ENCODE measurements around the gene SH3RF3.

The SH3RF3 gene

DNA sequence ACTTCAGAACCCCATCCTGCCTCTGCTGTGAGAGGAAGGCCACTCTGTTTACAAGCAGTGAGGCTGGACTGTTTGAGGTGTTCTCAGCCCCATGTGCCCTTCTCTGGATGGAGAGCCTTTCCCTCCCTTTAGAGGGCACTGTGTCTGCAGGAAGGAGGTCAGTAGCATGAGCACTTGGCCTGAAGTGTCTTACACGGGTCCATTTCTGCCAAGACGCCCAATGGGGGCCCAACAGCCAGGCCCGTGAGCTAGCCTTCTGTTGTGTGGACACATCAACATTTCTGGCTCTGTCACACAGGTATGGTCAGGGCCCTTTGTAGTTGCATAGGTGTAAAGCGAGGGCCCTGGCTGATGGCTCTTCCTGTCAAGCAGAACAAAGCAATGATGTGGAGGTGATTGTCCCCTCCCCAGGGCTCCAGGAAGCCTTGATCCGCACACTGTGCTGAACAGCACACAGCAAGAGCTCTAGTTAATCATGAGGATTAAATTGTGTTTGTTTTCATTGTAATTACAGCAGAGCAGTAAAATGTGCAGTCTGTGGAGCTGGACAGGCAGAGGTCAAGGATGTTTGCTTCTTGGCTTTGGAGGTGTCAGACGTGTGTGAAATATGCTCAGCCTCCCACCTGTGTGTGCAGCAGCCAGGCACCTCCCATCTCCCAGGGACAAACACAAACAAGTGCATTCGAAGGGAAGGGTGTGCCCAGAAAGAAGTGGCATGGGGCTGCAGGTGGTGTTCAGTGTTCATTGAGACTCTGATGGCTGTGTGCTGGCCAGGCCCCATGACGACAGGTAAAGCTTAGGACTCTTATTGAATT, 132.1 kb downstream of the SH3RF3 start:
- no peaks in the 10 kb centered on the region for H3K9me3 Mint-ChIP-seq
- no peak overlapping the region for H3K4me3 Mint-ChIP-seq
- TF ChIP-seq, protein P1, sequence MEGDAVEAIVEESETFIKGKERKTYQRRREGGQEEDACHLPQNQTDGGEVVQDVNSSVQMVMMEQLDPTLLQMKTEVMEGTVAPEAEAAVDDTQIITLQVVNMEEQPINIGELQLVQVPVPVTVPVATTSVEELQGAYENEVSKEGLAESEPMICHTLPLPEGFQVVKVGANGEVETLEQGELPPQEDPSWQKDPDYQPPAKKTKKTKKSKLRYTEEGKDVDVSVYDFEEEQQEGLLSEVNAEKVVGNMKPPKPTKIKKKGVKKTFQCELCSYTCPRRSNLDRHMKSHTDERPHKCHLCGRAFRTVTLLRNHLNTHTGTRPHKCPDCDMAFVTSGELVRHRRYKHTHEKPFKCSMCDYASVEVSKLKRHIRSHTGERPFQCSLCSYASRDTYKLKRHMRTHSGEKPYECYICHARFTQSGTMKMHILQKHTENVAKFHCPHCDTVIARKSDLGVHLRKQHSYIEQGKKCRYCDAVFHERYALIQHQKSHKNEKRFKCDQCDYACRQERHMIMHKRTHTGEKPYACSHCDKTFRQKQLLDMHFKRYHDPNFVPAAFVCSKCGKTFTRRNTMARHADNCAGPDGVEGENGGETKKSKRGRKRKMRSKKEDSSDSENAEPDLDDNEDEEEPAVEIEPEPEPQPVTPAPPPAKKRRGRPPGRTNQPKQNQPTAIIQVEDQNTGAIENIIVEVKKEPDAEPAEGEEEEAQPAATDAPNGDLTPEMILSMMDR (IDR thresholded peaks at IDR 0.05): peak; percentile 3
- peak; percentile 30 for DNase-seq
- peaks cover 70% of the 10 kb centered on the region for H3K4me1 Mint-ChIP-seq
- no peaks in the 10 kb centered on the region for H3K36me3 Mint-ChIP-seq (ENCODE audit: low read depth)
- no peak overlapping the region for H3K27ac Mint-ChIP-seq
- H3K27me3 Mint-ChIP-seq (ENCODE audit: low read depth, poor library complexity): no peaks in the 10 kb centered on the region

DNA sequence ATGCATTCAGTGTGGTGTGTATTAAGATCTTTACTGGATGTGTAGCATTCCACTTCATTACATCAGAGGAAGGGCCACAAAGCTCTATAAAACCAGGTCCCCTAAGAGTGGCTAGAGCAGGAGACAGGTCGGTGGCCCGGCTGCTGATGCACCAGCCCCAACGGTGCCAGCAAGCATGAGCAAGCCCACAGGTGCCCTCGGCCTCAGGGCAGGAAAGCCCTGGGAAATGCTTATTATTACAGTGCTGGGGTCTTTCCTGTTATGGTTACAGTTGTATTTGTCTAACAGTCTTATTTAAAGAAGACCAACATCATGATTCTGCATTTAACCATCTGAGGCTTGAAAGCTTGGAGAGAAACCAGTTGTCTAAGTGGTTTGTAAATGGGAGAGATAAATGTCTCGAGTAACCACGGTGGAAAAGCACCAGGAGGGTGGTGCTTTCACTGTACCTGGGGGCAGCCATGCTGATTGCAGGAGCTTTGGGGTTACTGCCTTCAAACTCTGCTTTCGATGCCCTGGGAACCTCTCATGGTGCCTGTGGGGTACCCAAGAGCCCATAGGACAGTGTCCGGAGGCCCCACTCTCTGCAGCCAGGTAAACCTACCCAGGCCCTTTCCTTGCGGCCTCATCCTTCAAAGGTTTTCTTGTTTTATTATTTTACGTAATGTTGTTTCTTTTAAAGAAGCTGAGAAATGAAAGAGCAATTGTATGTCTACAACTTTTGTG, 133.1 kb downstream of the SH3RF3 start:
- Mint-ChIP-seq H3K27me3 (ENCODE audit: low read depth, poor library complexity) (peaks cover under 1% of the 10 kb centered on the region), H3K4me3 (no peak overlapping the region), H3K9me3 (no peaks in the 10 kb centered on the region), H3K36me3 (ENCODE audit: low read depth) (no peaks in the 10 kb centered on the region), H3K4me1 (peaks cover 70% of the 10 kb centered on the region), H3K27ac (no peak overlapping the region)
- TF ChIP-seq, protein P1 (IDR thresholded peaks at IDR 0.05): no peak
- DNase-seq: no peak

DNA sequence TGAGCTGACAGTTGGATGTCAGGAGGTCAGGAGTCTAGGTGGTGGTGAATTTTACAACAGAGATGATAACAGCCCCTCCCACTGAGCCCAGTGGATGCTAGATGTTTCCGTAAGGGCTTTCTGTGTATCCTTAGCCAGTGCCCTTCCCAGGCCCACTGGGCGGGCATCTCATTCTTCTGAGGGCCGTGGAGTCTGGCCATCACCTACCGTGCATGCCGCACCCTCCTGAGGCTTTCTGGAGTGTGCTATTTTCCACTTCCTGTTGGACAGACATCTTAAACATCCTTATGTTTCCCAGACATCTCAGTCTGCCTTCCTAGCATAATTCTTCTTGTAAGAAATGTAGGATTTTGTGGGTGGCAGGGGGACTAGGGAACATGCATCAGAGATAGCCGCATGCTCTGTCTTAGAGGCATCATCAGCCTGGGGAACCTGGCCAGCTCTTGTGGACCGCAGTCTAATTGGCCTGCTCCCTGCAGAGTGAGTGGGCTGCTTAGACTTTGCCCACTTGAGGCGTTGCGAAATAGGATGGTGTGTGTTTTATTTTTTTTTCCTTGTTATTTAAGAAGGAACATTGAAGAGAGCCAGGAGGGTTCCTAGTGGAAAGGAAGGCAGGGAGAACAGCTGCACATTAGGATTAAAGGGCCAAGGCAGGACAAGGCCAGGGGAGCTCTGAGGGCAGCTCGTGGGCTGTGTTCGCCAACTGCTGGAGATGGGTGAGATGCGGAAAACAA, 135.8 kb downstream of the SH3RF3 start:
- Mint-ChIP-seq H3K36me3 (ENCODE audit: low read depth) (no peaks in the 10 kb centered on the region), H3K27ac (no peak overlapping the region), H3K9me3 (no peaks in the 10 kb centered on the region), H3K4me1 (peaks cover 58% of the 10 kb centered on the region), H3K27me3 (ENCODE audit: low read depth, poor library complexity) (peaks cover 7% of the 10 kb centered on the region), H3K4me3 (no peak overlapping the region)
- TF ChIP-seq, protein P1 (IDR thresholded peaks at IDR 0.05): no peak
- DNase-seq: no peak

DNA sequence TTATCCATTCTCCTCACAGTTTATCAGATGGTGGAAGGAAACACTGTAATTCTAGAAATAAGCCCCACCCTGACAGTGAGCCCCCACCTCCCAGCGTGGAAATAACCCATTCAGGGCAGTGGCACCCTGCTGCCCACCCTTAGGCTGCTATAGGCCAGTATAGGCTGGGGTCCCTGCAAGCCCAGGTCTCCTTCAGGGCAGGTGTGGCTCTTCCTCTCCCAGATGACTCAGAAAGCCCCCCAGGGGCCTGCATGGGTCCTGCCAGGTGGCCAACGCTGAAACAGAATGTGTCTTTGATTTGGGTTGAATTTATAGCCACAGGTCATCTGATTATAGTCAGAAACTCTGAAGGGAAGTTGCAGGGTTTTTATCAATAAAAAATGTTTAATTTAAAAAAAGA, 136.4 kb downstream of the SH3RF3 start:
- H3K36me3 Mint-ChIP-seq (ENCODE audit: low read depth): no peaks in the 10 kb centered on the region
- H3K9me3 Mint-ChIP-seq: no peaks in the 10 kb centered on the region
- no peak for DNase-seq
- H3K27ac Mint-ChIP-seq: no peak overlapping the region
- H3K27me3 Mint-ChIP-seq (ENCODE audit: low read depth, poor library complexity): peaks cover 10% of the 10 kb centered on the region
- H3K4me1 Mint-ChIP-seq: peaks cover 57% of the 10 kb centered on the region
- H3K4me3 Mint-ChIP-seq: no peak overlapping the region
- TF ChIP-seq, protein P1 (IDR thresholded peaks at IDR 0.05): no peak

DNA sequence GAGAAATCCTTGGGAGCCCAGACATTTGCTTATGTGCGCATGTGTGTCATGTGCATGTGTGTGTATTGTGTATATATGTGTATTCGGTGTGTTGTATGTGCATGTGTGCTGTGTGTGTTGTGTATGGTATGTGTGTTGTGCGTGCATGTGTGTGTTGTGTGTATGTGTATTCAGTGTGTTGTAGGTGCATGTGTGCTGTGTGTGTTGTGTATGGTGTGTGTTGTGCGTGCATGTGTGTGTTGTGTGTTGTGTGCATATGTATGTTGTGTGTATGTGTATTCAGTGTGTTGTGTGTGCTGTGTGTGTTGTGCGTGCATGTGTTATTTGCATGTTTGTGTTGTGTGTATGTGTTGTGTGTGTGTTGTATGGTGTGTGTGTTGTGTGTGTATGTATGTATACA, 136.9 kb downstream of the SH3RF3 start:
- Mint-ChIP-seq H3K27ac (no peak overlapping the region), H3K36me3 (ENCODE audit: low read depth) (no peaks in the 10 kb centered on the region), H3K9me3 (no peaks in the 10 kb centered on the region), H3K4me1 (peaks cover 55% of the 10 kb centered on the region), H3K4me3 (no peak overlapping the region), H3K27me3 (ENCODE audit: low read depth, poor library complexity) (peaks cover 10% of the 10 kb centered on the region)
- no peak for DNase-seq
- TF ChIP-seq, protein P1 (IDR thresholded peaks at IDR 0.05): no peak
